Activated CD4-positive, alpha-beta T cell treated with anti-CD3 and anti-CD28 coated beads, Interleukin-2, amount 50 U/mL, for 48 hours (primary cell): ENCODE results near the gene TGFBR3.
"Not testable (repeated sequence)": the region's sequence is repeated elsewhere in the genome, so short reads cannot be mapped to it uniquely, and the experiment has no call there.

Source experiments
- DNase-seq, 2 experiments: peaks; one replicate each; pipeline ENCODE4 v3.0.0-alpha.2; 2020

Gene TGFBR3

DNA sequence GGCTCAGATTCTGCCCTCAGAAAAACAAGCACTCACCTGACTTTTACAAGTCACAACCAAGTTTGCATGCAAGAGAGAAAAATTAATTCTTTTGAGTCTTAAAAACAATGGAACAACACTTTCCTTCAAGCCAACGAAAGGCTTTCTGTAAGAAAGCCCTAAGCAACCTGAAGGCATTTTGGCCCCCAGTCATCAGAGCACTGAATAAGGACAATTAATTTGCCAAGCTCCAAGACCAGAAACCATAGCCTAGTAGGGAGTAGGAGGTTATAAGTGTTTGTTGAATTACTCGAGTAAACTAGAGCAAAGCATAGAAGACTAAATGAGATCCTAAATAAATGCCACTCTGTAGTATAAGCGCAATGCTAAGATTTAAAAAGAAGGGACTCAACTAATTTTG, 4.7 kb downstream of the TGFBR3 start:
- no peak for DNase-seq

DNA sequence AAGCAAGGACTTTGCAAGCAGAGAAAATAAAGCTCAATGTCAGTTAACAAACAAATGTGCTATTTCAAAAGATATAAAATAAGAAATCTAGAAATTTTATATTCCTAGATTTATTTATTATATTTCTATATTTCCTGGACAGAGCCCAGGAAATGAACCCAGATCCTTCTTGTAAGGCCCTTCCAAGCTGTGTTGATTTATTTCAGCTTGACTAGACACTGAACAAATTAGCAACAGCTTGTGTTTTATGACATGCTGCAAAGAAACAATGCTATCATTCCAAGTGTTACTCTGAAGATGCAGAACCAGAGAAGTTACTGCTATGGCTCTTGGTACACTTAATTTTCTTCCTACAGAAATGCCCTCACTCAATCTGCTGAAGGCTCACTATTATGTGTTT, 6.2 kb downstream of the TGFBR3 start:
- DNase-seq, result no peak

DNA sequence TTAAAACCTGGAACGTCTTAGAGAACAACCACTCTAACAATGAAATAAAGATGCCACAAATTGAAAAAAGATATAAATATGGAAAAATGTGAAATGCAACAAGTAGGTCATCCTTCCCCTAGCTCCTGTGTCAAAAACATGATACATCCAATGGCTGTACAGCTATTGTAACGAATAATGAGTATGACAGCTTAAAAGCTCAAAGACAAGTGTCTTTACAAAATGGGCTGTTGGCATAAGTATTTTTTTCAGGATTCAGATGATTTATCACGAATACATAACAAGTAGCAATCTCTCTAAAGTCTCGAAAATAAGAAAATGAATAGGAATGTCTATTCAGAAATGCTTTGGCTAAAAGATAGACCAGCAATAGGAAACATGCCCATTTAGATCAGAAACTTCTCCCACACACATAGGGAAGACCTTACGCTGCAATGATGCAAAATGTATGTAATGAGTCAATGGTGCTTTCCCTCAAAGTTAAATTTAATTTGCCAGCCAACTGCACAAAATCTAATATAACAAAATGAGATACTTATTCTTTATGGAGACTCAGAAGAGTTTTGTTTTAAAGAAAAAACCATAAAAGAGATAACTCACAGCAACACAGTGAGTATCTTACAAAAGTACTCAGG, 8.3 kb downstream of the TGFBR3 start:
- DNase-seq, result no peak

DNA sequence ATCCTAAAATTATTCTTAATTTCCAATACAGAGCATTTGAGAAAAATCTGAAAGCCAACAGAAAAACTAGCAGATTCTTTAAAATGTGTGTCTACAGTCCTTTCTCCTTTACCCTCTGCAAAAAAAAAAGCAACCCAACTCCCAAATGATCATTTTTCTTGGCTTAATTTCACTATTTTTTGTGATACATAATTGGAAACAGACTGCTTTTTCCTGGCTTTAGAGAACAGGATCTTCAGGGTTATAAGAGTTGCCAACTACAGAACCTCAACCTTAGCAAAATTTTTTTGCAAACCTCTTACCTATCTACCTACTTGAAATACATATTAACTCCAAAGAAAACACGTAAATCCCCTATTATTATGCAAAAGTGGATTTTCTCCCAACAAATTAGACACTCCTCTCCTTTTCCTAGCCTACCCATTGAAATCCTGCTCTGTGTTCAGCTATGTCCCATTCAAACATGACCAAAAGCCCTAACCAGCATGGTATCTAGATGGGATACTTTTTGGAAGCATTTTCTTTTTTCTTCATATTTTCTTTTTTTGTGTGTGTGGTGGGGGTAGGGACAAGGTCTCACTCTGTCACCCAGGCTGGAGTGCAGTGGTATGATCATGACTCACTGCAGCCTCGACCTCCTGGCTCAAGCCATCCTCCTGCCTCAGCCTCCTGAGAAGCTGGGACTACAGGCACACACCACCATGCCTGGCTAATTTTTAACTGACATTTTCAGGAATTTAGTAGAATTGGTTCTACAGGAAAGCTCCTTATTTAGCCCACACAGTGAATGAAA, 9.0 kb downstream of the TGFBR3 start:
- DNase-seq, result peak; percentile 10 to 32

DNA sequence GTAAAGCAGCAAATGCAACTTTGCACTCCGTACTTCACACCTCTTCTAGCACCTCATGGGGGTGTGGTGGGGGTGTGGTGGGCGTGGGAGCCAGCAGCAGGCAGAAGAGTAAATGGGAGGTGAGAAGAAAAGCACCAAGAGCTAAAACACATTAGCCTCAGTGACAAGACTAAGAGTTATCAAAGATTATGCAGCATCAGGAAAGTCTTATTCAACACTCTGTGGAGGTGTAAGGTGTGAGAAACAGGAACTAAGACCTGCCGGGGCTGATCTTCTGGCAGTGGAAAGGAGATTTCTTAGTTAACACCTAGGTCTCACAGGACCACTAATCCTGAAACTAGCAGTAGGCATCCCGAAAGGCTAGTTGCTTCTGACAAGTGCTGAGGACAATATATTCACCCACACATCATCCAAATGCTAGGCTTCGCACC, 9.9 kb downstream of the TGFBR3 start:
- peak; percentile 27 to 58 for DNase-seq

DNA sequence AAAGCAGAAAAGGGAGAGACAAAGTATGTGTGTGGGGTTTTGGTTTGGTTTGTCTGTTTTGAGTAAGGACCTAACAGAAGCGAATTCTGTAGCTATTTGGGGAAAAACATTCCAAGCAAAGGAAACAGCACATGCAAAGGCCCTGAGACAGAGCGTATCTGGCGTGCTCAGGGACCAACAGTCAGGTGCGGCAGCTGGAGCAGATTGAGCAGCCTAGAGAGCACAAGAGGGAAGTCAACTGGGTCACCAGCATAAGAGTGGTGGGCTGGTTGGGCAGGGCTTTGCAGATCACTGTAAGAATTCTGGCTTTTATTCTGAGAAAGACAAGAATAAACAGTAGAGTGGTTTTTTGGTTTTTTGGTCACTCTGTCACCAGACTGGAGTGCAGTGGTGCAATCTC, 11.8 kb downstream of the TGFBR3 start:
- DNase-seq, result no peak

DNA sequence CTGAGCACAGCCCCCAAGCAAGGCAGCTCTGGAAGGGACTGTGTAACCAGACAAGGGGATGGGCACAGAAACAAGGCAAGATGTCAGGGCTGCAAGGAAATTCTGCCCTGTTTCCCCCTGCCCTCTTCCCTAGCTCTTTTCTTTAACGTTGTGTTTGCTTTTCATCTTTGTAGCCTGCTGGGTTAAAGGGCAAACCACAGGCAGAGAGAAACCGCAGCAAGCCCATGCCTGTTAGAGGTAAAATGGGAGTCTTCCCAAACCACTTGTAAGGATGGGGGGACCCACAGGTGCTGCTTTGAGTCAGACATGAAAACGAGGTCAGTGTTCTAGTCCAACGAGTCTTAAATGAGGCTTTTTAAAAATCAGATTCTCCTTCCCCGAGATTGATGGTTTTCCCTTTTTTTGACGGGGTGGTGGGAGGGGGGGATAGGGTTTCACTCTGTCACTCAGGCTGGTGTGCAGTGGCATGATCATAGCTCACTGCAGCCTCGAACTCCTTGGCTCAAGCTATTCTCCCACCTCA, 13.3 kb downstream of the TGFBR3 start:
- DNase-seq, result peak; percentile 42 to 57

DNA sequence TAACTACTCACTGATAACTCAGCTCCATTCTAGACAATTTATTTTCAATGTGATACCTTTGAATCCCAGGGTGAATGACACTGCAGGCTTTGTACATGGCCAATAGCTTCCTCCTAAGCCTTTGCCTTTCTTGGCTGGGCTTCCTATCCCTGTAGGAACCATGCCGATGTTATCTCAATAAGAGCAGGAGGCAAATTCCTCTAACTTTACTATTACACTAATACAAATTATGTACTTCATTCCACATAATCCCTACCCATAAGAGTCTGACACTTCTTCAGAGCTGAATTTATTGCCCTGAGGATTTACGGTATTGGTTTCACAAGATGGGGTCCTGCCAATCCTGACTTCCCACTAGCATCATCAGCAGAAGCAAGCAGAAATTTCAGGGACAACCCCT, 14.0 kb downstream of the TGFBR3 start:
- no peak for DNase-seq

DNA sequence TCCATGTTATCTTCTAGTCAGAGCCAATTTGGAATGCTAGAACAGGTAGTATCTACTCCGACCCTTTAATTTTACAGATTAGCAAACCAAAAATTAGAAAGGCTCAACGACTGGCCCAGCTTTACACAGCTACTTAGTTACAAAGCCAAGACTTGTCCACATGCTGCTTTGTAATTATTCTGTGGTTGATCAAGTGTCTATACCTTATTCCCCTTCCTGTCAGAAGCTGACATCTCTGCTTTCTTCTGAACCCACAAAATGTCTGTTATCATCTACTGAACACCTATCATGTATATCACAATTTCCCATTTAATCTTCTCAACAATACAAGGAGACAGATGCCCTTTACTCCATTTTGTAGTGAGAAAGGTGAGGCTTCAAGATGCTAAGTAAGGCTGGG, 15.6 kb downstream of the TGFBR3 start:
- DNase-seq, result no peak

DNA sequence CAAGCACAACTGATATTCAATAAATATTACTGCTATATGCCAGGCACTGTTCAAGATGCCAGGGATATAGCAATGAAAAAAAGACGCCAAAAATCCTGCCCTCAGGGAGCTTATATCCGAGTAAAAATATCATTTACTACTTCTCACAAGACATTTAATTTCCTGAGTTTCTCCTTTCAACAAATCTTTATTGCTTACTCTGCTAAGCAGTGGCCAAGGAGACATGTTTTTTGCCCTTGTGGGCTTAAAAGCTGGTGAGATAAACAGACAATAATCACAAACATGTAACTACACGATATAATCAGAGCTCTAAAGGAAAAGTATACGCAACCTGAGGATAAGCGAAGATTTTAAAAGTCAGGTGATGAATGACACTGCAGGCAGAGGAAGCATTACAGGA, 19.5 kb downstream of the TGFBR3 start:
- no peak for DNase-seq

DNA sequence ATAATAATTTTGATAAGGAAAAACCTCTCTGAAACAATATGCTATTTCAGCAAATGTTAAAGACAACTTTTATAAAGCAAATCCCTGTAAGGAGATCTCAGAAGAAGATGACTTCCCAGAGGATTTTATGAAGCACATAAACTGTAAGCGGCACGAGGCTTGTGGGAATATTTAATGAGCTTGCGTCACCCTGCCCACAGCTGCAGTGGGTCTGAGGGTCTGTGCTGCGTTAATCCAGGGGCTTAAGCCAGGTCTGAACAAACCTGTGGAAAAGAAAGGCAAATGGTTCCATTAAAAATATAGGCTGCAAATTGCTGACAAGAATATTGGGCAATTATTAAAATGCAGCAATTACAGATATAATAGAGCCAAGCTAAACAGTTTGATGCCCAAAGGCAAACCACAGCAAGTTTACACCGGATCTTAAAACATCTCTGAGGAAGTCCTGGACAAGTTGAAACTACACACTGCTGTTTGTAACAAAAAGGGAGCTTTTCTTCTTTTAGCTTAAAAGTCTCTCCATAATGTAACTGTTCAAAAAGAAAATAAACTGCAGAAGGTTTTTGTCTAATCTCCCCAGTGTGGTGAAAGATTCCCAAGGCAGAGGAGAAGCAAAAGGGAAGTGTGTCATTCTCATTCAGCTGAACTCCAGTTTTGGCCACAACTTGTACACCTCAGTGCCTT, 21.8 kb downstream of the TGFBR3 start:
- no peak for DNase-seq

DNA sequence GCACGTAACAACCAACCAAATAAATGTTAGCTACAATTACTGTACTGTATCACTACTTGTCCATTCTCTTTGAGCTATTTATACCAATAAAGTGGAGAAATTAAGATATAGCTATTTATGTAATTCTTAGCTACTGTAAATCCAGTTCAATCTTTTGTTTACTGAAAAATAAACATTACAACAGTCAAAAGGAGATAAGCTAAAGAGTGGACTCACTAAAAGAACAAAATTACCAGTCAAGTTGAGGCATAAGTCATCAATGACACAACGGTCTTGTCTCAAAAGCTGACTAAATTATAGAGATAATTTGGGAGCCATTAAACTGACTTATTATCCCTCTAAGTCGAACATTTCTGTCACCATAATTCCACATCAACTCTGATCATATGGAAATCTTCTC, 22.5 kb downstream of the TGFBR3 start:
- no peak for DNase-seq

DNA sequence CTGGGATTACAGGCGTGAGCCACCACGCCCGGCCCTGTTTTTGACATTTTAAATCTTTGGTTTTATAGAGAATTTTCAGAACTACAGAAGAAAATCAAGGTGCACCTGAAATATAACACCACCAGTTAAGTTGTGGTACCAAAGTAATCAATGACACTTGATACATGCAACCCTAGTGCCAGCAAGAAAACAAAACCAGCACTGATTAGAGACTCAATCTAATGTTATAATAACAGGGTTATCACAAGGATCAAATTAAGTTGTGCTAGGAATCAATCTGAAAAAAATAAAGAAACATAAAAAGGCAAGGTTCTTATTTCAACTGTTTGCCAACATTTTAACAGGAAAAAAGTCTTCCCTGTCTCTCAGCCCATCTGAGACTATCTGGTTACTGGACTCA, 23.8 kb downstream of the TGFBR3 start:
- no peak for DNase-seq

DNA sequence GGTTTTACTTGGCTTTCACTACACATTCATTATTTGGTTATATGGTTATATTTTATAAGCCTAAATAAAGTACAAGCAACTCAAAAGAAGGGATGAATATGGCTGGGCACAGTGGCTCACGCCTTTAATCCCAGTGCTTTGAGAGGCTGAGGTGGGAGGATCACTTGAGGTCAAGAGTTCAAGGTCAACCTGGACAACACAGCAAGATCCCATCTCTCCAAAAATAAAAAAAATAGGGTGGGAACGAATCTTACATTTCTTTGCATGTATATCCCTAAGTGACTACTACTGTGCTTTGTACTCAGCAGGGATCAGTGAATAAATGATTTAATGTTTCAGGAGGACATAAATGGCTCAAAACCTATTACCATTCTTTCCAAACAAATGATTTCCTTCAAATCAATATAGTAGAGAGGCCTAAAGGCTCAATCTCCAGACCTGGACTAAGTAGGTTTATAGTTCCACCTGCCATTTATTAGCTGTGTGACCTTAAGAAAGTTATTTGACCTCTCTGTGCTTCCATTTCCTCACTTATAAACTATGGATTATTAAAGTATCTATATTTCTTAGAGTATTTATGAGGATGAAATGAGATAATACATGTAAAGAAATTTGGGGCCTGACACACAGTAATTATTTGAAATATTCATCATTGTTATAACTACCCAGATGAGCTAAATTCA, 28.3 kb downstream of the TGFBR3 start:
- DNase-seq, result no peak

DNA sequence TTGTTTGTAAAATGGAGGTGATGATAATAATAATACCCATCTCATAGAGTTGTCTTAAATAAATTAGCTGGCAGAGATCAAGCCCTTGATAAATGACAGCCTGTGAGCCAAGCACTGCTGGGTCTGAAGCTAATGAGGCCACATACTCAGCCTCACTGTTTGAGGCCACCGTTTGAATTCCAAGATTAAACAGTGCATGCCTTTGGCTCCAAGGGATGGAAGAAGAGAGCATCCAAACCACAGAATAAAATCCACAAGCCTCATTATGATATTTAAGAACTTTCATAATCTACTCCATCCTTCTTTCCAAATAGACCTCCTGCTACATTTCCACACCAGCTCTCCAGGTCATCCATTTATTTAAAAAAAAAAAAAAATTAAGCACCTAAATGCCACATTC, 29.0 kb downstream of the TGFBR3 start:
- no peak for DNase-seq

DNA sequence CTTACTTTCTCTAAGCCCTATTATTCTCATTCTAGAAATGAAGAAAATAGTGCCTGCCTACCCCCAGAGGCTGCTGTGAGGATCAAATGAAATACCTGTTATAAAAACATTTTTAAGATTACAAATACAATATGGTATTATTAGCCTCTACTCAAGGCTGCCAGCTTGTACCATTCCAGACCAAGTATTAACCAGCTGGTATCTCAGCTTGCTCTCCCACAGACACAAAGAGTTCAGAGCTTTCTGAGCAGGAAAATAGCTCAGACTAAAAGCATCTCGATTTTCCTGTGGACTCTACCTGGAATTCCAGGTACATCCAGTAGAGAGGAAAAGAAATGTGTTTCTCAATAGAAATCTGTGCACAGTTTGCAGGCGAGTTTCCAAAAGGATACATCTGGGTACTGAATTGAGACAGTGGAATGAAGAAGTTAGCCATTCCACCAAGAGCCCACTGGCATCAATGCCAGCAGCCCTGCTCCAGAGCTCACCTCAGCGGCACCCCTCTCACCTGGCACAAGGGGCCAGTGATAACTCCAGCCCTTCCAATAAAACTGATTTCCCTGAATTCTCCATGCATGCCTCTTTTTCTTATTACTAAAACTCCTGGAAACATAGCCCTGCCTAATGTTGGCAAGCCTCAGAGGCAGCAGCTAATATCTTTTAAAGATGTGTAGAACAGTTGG, 31.0 kb downstream of the TGFBR3 start:
- no peak for DNase-seq

DNA sequence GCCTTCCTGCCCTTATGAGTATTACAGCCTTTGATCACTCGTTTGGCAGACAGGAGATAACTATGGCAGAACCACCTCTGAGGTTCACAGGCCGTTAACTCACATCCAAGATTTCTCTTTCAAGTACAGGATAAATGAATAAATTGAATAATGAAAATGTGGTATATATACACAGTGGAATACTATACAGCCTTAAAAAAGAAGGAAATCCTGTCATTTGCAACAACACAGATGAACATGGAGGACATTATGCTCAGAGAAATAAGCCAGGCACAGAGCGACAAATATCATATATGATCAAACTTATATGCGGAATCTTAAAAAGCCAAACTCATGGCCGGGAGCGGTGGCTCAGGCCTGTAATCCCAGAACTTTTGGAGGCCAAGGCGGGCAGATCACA, 32.6 kb downstream of the TGFBR3 start:
- no peak for DNase-seq

DNA sequence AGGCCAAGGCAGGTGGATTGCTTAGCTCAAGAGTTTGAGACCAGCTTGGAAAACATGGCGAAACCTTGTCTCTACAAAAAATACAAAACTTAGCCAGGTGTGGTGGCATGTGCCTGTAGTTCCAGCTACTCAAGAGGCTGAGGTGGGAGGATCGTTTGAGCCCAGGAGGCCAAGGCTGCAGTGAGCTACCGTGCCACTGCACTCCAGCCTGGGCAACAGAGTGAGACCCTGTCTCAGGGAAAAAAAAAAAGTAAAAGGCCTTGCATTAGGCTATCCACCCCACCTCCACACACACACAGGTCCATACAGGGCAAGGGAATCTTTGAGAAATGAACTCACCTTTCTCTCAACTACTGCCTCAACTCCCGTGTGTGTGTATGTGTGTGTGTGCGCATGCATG, 33.9 kb downstream of the TGFBR3 start:
- not testable (repeated sequence) for DNase-seq

DNA sequence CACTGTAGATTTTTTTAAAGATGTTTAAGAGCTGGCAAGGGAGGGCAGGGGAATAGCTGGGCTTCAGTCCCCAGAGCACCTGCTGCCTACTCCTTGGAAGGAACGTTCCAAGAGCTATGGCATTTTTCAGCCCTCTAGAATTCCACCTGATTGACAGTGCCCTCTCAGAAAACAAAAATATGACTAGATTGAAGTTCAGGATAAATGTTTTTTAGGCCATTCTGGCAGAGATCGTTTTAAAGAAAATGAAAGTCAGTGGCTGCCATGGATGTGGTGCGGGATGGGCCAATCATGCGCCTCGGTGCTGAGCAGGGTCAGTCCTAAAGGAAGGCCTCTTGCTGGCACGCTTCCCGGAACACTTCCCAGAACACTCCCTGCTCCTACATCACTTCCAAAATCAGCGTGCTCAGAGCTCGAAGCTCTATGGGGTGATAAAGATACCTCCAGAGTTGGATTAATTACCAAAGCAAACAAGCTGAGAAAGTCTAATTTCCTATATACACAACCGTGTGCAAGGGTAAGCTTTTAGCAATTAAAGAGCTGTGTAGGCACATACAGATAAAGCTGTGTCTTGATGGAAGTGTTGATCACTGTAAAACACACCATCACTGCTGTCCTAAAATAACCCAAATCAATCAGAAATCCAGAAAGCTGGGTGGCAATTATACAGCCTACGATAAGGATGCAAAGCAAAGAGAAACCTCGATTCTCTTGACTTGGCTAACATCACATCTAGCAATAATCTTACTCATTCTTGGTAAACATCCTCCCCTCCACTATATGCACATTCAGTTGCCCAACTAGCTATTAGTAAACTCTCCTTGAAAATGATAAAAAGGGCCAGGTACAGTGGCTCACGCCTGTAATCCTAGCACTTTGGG, 34.6 kb downstream of the TGFBR3 start:
- no peak for DNase-seq

DNA sequence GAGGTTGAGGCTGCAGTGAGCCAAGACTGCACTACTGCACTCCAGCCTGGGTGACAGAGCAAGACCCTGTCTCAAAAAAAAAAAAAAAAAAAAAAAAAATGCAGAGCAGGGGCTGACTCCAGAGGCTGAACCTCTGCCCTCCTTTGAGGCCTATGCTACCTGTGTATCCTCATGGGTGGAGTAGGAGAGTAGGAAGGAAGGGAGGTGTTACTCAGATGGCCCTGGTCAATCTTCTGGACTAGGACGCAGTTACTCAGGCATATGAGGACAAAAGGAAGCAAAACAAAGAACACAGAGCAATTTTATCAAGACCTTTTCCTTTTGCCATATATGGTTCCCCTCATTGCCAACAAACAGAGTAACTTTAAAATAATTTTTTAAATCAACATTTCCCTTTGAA, 35.2 kb downstream of the TGFBR3 start:
- DNase-seq, result no peak

DNA sequence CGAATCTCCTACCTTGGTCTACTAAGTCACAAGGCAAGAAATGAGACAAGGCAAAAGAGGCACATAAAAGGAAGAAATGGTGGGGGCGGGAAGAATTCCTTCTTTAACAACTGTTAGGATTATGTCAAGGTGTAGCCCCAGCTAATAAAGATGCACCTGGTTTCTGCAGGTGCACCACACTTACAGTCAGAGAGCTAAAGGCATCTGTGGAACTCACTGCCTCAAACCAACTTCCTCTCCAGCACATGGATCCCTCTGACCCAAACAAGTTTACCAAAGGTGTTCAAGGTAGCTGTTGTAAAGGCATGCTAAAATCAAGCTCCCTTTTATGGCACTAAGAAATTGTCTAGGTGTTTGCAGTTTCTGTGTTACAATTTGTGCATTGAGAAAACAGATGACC, 38.1 kb downstream of the TGFBR3 start:
- no peak for DNase-seq

DNA sequence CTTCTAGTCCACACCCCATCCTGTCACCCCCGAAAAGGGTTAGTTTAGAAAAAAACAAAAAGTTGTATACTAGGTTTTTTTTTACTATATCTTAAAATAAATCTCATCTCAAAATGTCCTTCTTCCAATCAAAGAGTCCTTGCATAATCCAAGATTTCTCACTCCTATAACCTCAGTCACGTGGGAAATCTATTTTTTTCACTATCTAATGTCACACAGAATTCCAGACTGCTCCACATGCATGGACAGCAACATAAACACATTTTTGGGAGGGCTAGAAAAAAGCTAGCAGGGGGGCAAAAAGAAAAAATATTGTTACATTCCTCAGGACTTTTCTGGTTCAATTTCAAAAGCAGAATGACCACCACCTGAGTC, 39.3 kb downstream of the TGFBR3 start:
- DNase-seq, result no peak
